ENCODE measurements around the gene ABCG1.

The ABCG1 gene

DNA sequence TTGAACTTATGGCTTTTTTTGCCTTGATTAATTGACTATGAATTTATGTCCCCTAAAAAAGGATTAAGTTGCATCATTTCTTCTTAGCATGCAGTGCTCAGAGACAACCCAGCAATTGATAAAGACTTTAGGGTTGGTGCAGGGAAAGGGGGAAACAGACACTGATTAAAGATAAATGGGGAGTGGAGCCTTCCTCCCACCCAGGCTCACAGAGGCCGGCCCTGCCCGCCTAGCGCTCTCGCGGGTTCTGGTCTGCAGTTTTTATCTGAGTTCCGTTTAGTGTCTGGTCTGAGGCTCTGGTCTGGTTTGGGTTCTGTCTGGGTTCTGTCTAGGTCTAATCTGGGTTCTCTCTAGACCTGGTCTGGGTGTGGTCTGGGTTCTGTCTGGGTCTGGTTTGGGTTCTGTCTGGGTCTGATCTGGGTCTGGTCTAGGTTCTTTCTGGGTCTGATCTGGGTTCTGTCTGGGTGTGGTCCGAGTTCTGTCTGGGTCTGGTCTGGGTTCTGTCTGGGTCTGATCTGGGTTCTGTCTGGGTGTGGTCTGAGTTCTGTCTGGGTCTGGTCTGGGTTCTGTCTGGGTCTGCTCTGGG is 48.1 kb downstream of the ABCG1 start:
- H3K27ac ChIP-seq, result no peak overlapping the region
- TF ChIP-seq ZFX (IDR thresholded peaks at IDR 0.05; ENCODE audit: borderline replicate concordance) (no peak), CTCF (IDR thresholded peaks at IDR 0.05) (no peak)

- no peak for TF ChIP-seq ZFX (IDR thresholded peaks at IDR 0.05; ENCODE audit: borderline replicate concordance)
- no peak for TF ChIP-seq CTCF (IDR thresholded peaks at IDR 0.05)
- H3K27ac ChIP-seq, result no peak overlapping the region
Observed at GRCh38 chr21:42269386-42269785, 50.4 kb downstream of the ABCG1 start.

DNA sequence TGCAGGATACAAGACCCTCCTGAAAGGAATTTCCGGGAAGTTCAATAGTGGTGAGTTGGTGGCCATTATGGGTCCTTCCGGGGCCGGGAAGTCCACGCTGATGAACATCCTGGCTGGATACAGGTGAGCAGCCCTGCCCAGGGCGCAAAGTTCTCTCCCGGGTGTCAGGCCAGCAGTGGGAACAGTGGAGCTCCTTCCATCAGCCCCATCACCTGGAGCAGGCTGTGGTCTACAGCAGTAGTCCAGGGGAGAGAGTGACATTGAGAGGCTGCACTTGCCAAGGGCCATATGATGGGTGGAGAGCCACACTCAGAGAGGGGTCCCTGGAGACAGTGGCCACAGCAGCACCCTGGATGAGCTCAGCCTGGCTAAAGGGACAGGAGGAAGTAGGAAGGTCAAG is 52.1 kb downstream of the ABCG1 start:
- H3K27ac ChIP-seq, result no peak overlapping the region
- no peak for TF ChIP-seq ZFX (IDR thresholded peaks at IDR 0.05; ENCODE audit: borderline replicate concordance)
- TF ChIP-seq CTCF (IDR thresholded peaks at IDR 0.05), result no peak

DNA sequence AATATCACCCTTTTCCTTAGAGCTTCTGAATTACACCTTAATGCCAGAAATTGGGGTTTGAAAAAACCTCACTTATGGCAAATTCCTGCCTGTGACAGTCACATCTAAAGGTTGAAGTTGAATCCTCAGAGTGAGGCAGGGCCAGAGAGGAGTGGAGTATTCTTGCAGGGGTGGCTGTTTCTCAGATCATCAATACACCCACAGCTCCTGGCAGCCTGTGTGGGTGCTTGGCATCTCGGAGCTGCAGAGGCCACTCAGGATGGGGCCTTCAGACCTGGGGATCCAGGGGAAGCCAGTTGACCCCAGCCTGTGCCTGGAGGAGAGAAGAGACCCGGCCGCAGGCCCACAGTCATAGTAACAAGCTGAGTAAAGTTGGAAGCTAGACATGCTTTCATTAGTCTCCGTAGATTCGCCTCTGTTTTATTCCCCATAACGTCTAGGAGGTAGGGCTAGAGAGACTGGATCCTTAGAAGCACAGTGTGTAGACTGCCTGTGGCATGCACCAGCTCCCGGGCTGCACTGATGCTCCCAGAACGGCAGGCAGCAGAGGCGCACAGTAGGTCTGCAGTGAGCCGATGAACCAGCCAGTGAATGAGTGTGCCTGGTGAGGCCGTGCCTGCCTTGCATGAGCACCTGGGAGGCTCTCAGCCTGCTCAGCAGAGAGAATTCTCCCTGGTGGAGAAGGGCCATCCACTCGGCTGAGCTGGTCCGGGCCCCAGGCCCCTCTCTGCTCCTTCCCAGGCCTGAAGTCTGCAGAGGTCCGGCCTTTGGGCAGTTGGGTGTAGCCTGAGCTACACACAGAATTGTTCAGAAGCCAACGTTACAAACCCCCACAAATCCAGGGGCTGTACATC is 53.4 kb downstream of the ABCG1 start:
- TF ChIP-seq ZFX (IDR thresholded peaks at IDR 0.05; ENCODE audit: borderline replicate concordance), result no peak
- no peak for TF ChIP-seq CTCF (IDR thresholded peaks at IDR 0.05)
- no peak overlapping the region for H3K27ac ChIP-seq

DNA sequence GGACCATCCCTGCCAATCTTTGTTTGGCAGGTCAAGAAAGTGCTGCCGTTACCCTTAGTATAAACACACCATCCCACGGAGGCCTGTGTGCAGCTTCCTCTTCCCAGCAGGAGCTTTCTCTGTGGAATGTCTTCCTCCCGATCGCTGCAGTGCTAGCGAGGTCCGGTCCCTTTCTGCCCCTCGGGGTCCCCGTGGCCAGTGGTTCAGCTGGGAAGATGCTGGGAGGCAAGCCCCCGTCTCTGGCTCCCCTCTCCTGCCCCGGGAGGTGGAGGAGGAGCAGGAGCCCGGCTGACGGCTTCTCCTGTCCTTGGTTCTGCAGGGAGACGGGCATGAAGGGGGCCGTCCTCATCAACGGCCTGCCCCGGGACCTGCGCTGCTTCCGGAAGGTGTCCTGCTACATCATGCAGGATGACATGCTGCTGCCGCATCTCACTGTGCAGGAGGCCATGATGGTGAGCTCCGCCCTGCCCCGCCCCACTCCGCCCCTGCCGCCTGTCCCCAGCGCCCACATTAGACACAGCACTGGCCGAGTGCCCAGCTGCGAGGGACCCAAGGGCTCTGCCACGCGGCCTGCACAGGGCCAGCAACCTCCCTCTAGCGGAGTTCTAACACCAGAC is 54.2 kb downstream of the ABCG1 start:
- TF ChIP-seq ZFX (IDR thresholded peaks at IDR 0.05; ENCODE audit: borderline replicate concordance) (no peak), CTCF (IDR thresholded peaks at IDR 0.05) (no peak)
- H3K27ac ChIP-seq, result no peak overlapping the region

- no peak overlapping the region for H3K27ac ChIP-seq
- TF ChIP-seq CTCF (IDR thresholded peaks at IDR 0.05), result no peak
- TF ChIP-seq ZFX (IDR thresholded peaks at IDR 0.05; ENCODE audit: borderline replicate concordance), result no peak
Observed at GRCh38 chr21:42276076-42276475, 57.1 kb downstream of the ABCG1 start.
